GM12878 (cell line): ENCODE data around the gene NFAT5. TPM values are rescaled to one million over a fixed set of nuclear protein-coding genes. Genes with fewer than 3 reads are reported as not detected.

ENCODE experiments used
- ATAC-seq: fragments of 200-7000 bp; cut with Tn5 transposase; 3 replicates; pipeline ENCODE4 v1.9.1; 2020; ENCODE audit warnings: mild to moderate bottlenecking, moderate library complexity
- BruUV-seq: library from RNA; stranded (reverse); fragments of 400-500 nt; replicated peaks from 2 replicates; lab custom pipeline; 2021; lab: Mats Ljungman, UMichigan
- CTCF ChIA-PET: fragments of 300-600 bp; sonication (Branson Sonifier 250); formaldehyde crosslinking; extraction: SDS; loops from one replicate; lab custom pipeline; 2021; ENCODE audit warnings: inconsistent platforms; lab: Yijun Ruan, JAX
- POLR2A ChIA-PET: fragments of 350-600 bp; formaldehyde crosslinking; extraction: SDS; loops from one replicate; lab custom pipeline; 2021; ENCODE audit warnings: inconsistent platforms; lab: Charles Lee
- RAD21 ChIA-PET: fragments of 300-600 bp; sonication (Branson Sonifier 250); formaldehyde crosslinking; loops from one replicate; lab custom pipeline; 2023; ENCODE audit warnings: antibody characterized with exemption; ENCODE audit not compliant: unreplicated experiment; lab: Charles Lee
- SMC1A ChIA-PET: fragments of 300-600 bp; sonication (Branson Sonifier 250); formaldehyde crosslinking; loops from one replicate; lab custom pipeline; 2023; ENCODE audit not compliant: unreplicated experiment, uncharacterized antibody; lab: Charles Lee
- DNase-seq: peaks from one replicate; pipeline ENCODE4 v3.0.0-alpha.2; 2011; ENCODE audit warnings: low read depth, low spot score
- FAIRE-seq: peaks from 3 replicates; lab custom pipeline; 2011; peaks lifted over from hg19 to GRCh38; lab: Jason Lieb, UNC
- H2AFZ ChIP-seq: 2 replicates; pipeline ENCODE4 v1.6.0; 2011; ENCODE audit warnings: low read depth, low read length, control low read depth; ENCODE audit not compliant: control insufficient read depth
- H3K27ac ChIP-seq: 2 replicates; pipeline ENCODE4 v1.5.1; 2011; ENCODE audit warnings: control low read depth; ENCODE audit not compliant: control insufficient read depth, insufficient read depth
- H3K27me3 ChIP-seq, 2 experiments: replicated peaks in 1 of 2; 2 replicates each; pipeline versions ENCODE4 v1.6.0 to v1.6.1; 2011; ENCODE audit warnings: low read length in 1 of 2; ENCODE audit not compliant: control insufficient read depth in 2 of 2, insufficient read depth in 2 of 2
- H3K36me3 ChIP-seq, 2 experiments: 2 replicates each; pipeline ENCODE4 v1.5.1; 2011; ENCODE audit warnings: low read length in 1 of 2; ENCODE audit not compliant: control insufficient read depth in 2 of 2, insufficient read depth in 2 of 2
- H3K4me1 ChIP-seq: 2 replicates; pipeline ENCODE4 v1.6.1; 2011; ENCODE audit warnings: mild to moderate bottlenecking, low read length, moderate library complexity, mixed read lengths; ENCODE audit not compliant: control insufficient read depth, insufficient read depth
- H3K4me2 ChIP-seq: 2 replicates; pipeline ENCODE4 v1.6.0; 2011; ENCODE audit warnings: control low read depth; ENCODE audit not compliant: control insufficient read depth, insufficient read depth
- H3K4me3 ChIP-seq: fragments of 200-600 bp; sonication (generic); 2 replicates; pipeline ENCODE4 v1.5.1; 2016
- H3K79me2 ChIP-seq: 2 replicates; pipeline ENCODE4 v1.6.0; 2011; ENCODE audit warnings: low read length; ENCODE audit not compliant: control insufficient read depth, insufficient read depth
- H3K9ac ChIP-seq: 2 replicates; pipeline ENCODE4 v1.8.0; 2011; ENCODE audit warnings: low read length, control low read depth, mixed read lengths; ENCODE audit not compliant: control insufficient read depth, insufficient read depth
- H3K9me3 ChIP-seq: replicated peaks from 3 replicates; pipeline ENCODE4 v1.5.1; 2011; ENCODE audit warnings: mild to moderate bottlenecking, low read length; ENCODE audit not compliant: control insufficient read depth, insufficient read depth
- H4K20me1 ChIP-seq: 2 replicates; pipeline ENCODE4 v1.6.0; 2011; ENCODE audit not compliant: control insufficient read depth, insufficient read depth
- BCL11A ChIP-seq: IDR thresholded peaks from 2 replicates; pipeline ENCODE4 v1.6.1; 2011; ENCODE audit warnings: low read depth, low read length
- CHD1 ChIP-seq: IDR thresholded peaks from 2 replicates; pipeline ENCODE4 v1.6.1; 2012; ENCODE audit warnings: low read depth, low read length, improper control_type of control experiment
- RAD51 ChIP-seq: fragments of 450-650 bp; IDR thresholded peaks from 2 replicates; pipeline ENCODE4 v1.6.1; 2016; ENCODE audit warnings: moderate library complexity, mild to moderate bottlenecking, inconsistent platforms
- SMC3 ChIP-seq: IDR thresholded peaks from 2 replicates; pipeline ENCODE4 v1.6.1; 2011; ENCODE audit warnings: low read length, improper control_type of control experiment, borderline replicate concordance
- ZNF592 ChIP-seq: fragments of 450-650 bp; IDR thresholded peaks from 2 replicates; pipeline ENCODE4 v1.6.1; 2017; ENCODE audit warnings: mild to moderate bottlenecking, moderate library complexity
- whole genome bisulfite sequencing: methylation state at CpG from one replicate; pipeline ENCODE4 v1.1.6; 2016; ENCODE audit warnings: low lambda C conversion rate; ENCODE audit not compliant: insufficient replicate concordance, insufficient coverage; ENCODE audit errors: missing lambda C conversion rate; 5-methylcytosine and 5-hydroxymethylcytosine counted together
- in situ Hi-C: fragments of 300-500 bp; cut with MboI; formaldehyde crosslinking; loops from 9 replicates; pipeline ENCODE4 v1.14.3; 2018; ENCODE audit warnings: mixed read lengths
- intact Hi-C: fragments of 100-400 bp; cut with micrococcal nuclease; formaldehyde crosslinking; loops from one replicate; pipeline ENCODE4 v1.14.2; 2022; ENCODE audit not compliant: unreplicated experiment
- polyA plus RNA-seq, 11 experiments: library from polyadenylated mRNA; depleted of rRNA in 4 of 11; unstranded in 6 of 11; stranded (reverse) in 5 of 11; fragments of >200 nt; fragmentation: Nextera tagmentation in 4 of 11; fragmentation: Illumina TruSeq in 1 of 11; extraction: Ambion mirVana in 4 of 11; extraction: Trizol in 1 of 11; gene quantifications; 1 replicate in 1 of 11; 2 replicates in 10 of 11; pipeline versions ENCODE4 v1.2.1 to v1.2.3, GENCODE V29; 2011 to 2016; ENCODE audit warnings: inconsistent platforms in 2 of 11, missing spikeins in 2 of 11, low read depth in 1 of 11
- total RNA-seq, 4 experiments: library from RNA; depleted of rRNA in 3 of 4; stranded (reverse); fragments of >200 nt in 3 of 4; fragmentation: Illumina TruSeq in 1 of 4; extraction: Trizol in 1 of 4; gene quantifications; 2 replicates each; pipeline versions ENCODE4 v1.2.1 to v1.2.3, GENCODE V29; 2013 to 2021
- TF ChIP-seq, protein P1 (sequence below): IDR thresholded peaks from 2 replicates; pipeline ENCODE4 v1.6.1; 2011; ENCODE audit warnings: low read depth, low read length, improper control_type of control experiment, borderline replicate concordance
- TF ChIP-seq, protein P2 (sequence below), 3 experiments: IDR thresholded peaks in 2 of 3; conservative IDR thresholded peaks in 1 of 3; 2 replicates each; pipeline ENCODE4 v1.5.1; 2011; ENCODE audit warnings: low read depth in 3 of 3, low read length in 3 of 3, mild to moderate bottlenecking in 3 of 3, control low read depth in 2 of 3, moderate library complexity in 2 of 3, inconsistent platforms in 1 of 3, mixed read lengths in 1 of 3; ENCODE audit not compliant: control insufficient read depth in 2 of 3, insufficient read depth in 1 of 3; ENCODE audit errors: extremely low read depth in 1 of 3

The NFAT5 gene
- total and polyA plus RNA-seq, 10 of the 15 experiments (the other 5 are each of a cell fraction or from before 2014, with no cell fraction given), result 0.58 to 31.5 (median 12.7) TPM

GRCh38 chr16:69651217-69651616 is 85.5 kb downstream of the NFAT5 start:
- no peaks in the 10 kb centered on the region for H3K79me2 ChIP-seq
- in situ Hi-C loops, result no loop called here
- WGBS, result 100% methylated on average over 2 of the region's 2 CpGs
- H3K4me2 ChIP-seq, result no peak overlapping the region
- no peak for DNase-seq
- no peaks in the 10 kb centered on the region for H3K4me1 ChIP-seq
- H2AFZ ChIP-seq, result no peak overlapping the region
- CTCF ChIA-PET, result interaction anchor here (0.7 to 1.6 kb wide), 4 partner anchors 10 to 255 kb away, joined by 4 to 9 read pairs (median 4); no protein-coding TSS in a partner anchor
- no peak for FAIRE-seq
- POLR2A ChIA-PET, result interaction anchor here (0.7 kb wide), 1 partner anchor 21 kb away, joined by 3 read pairs; no protein-coding TSS in a partner anchor
- H4K20me1 ChIP-seq, result no peaks in the 10 kb centered on the region
- H3K36me3 ChIP-seq, result peaks cover 4 to 44% of the 10 kb centered on the region in 2 experiments
- H3K9me3 ChIP-seq, result no peaks in the 10 kb centered on the region
- no TSS peak for BruUV-seq
- no peak overlapping the region for H3K4me3 ChIP-seq
- no peak overlapping the region for H3K27ac ChIP-seq
- SMC1A ChIA-PET, result interaction anchor here (0.8 to 1.0 kb wide), 3 partner anchors 224 to 253 kb away, joined by 3 to 4 read pairs (median 3); no protein-coding TSS in a partner anchor
- ATAC-seq, result no peak
- no peaks in the 10 kb centered on the region for H3K27me3 ChIP-seq
- intact Hi-C loops, result no loop called here
- RAD21 ChIA-PET, result no interaction called here
- no peak for TF ChIP-seq CHD1
- TF ChIP-seq RAD51, result no peak
- TF ChIP-seq SMC3, result no peak
- no peak for TF ChIP-seq BCL11A
- H3K9ac ChIP-seq, result no peak overlapping the region

DNA sequence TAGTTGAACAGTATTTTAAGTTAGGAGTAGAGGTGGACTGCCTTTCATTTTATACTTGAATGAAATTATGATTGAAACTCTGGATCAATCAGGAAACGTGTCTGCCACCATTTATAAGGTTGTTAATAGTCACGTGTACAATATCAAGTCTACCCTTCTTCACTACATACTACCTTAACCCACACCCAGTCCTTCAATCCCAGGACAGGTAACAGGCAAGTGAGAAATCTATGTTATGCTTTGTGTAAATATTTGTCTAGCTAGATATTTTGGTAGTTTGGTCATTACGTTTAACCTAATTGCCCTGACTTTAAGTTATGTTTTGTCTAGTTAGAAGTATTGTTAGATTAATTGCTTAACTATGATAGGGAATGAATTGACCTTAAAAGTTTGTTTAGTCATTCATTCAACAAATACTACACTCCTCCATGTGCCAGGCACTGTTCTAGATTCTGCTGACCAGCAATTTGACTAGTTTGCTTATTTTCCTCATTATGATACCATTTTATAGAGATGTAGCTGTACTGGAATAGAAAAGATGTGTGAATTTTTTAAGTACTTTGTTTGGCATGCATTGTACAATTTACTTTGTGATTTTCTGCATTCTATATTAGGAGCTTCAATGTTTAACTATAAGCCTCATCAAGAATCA is 88.6 kb downstream of the NFAT5 start:
- DNase-seq (no peak), ATAC-seq (no peak), FAIRE-seq (no peak)
- H3K9me3 ChIP-seq, result no peaks in the 10 kb centered on the region
- ChIA-PET SMC1A (interaction anchor here (0.7 to 1.6 kb wide), 5 partner anchors 9 to 258 kb away, joined by 3 to 5 read pairs (median 3); no protein-coding TSS in a partner anchor), CTCF (interaction anchor here (0.5 to 1.1 kb wide), 3 partner anchors 100 to 159 kb away, joined by 3 to 4 read pairs (median 4); partner anchors contain the start of gene NOB1), RAD21 (no interaction called here), POLR2A (no interaction called here)
- no peak overlapping the region for H3K4me2 ChIP-seq
- BruUV-seq, result no TSS peak
- 98% methylated on average over 3 of the region's 3 CpGs for WGBS
- H3K27ac ChIP-seq, result no peak overlapping the region
- H3K9ac ChIP-seq, result no peak overlapping the region
- peaks cover 0 to 43% of the 10 kb centered on the region in 2 experiments; a peak in 2 of 4 replicates for H3K36me3 ChIP-seq
- no peaks in the 10 kb centered on the region for H3K4me1 ChIP-seq
- H2AFZ ChIP-seq, result no peak overlapping the region
- in situ Hi-C loops (no loop called here), intact Hi-C loops (no loop called here)
- TF ChIP-seq ZNF592, result no peak
- TF ChIP-seq, protein P1, sequence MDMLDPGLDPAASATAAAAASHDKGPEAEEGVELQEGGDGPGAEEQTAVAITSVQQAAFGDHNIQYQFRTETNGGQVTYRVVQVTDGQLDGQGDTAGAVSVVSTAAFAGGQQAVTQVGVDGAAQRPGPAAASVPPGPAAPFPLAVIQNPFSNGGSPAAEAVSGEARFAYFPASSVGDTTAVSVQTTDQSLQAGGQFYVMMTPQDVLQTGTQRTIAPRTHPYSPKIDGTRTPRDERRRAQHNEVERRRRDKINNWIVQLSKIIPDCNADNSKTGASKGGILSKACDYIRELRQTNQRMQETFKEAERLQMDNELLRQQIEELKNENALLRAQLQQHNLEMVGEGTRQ, result no peak
- TF ChIP-seq, protein P2, sequence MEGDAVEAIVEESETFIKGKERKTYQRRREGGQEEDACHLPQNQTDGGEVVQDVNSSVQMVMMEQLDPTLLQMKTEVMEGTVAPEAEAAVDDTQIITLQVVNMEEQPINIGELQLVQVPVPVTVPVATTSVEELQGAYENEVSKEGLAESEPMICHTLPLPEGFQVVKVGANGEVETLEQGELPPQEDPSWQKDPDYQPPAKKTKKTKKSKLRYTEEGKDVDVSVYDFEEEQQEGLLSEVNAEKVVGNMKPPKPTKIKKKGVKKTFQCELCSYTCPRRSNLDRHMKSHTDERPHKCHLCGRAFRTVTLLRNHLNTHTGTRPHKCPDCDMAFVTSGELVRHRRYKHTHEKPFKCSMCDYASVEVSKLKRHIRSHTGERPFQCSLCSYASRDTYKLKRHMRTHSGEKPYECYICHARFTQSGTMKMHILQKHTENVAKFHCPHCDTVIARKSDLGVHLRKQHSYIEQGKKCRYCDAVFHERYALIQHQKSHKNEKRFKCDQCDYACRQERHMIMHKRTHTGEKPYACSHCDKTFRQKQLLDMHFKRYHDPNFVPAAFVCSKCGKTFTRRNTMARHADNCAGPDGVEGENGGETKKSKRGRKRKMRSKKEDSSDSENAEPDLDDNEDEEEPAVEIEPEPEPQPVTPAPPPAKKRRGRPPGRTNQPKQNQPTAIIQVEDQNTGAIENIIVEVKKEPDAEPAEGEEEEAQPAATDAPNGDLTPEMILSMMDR (IDR thresholded peaks at IDR 0.05 in 2 of 3, conservative IDR thresholded peaks at IDR 0.05 in 1 of 3; ENCODE audit: control insufficient read depth in 2 of 3, extremely low read depth in 1 of 3, insufficient read depth in 1 of 3, low read depth in 3 of 3, low read length in 3 of 3), result no peak
- no peak overlapping the region for H3K4me3 ChIP-seq
- no peaks in the 10 kb centered on the region for H4K20me1 ChIP-seq
- no peaks in the 10 kb centered on the region for H3K27me3 ChIP-seq
- H3K79me2 ChIP-seq, result no peaks in the 10 kb centered on the region
